ENCODE results near the gene IGF2BP1. TPM values are rescaled to one million over a fixed set of nuclear protein-coding genes. Genes with fewer than 3 reads are reported as not detected.

IGF2BP1 gene
- total RNA-seq, 1 experiment from 2014 or later: 434 TPM

- Histone ChIP-seq H2BK15ac (ENCODE audit: low read depth, low read length) (no peak overlapping the region), H4K8ac (replicated peaks; ENCODE audit: insufficient read length, low read depth, low read length) (no peak overlapping the region), H2AFZ (ENCODE audit: low read length) (no peak overlapping the region), H3K4me1 (ENCODE audit: insufficient read depth, low read length) (0 out of 2 replicates have a peak, but pooled peaks cover 2% of the 10 kb centered on the region), H3K9ac (ENCODE audit: extremely low read depth, insufficient read length, low read length) (no peak overlapping the region), H3K23me2 (ENCODE audit: insufficient read length, low read depth, low read length, poor library complexity, severe bottlenecking) (peaks cover 16% of the 10 kb centered on the region), H3K14ac (ENCODE audit: insufficient read depth, low read length) (no peak overlapping the region), H3K27me3 (ENCODE audit: insufficient read depth, low read length) (no peaks in the 10 kb centered on the region), H2BK20ac (ENCODE audit: low read depth, low read length, poor library complexity, severe bottlenecking) (no peak overlapping the region), H3K4me2 (ENCODE audit: insufficient read depth, insufficient read length, low read length) (no peak overlapping the region), H4K5ac (ENCODE audit: insufficient read length, low read depth, low read length) (no peak overlapping the region), H2BK12ac (ENCODE audit: insufficient read length, low read depth, low read length) (no peak overlapping the region), H3K56ac (ENCODE audit: insufficient read length, low read depth, low read length) (no peak overlapping the region), H3K4ac (ENCODE audit: low read depth, low read length) (no peak overlapping the region), H4K91ac (ENCODE audit: insufficient read length, low read depth, low read length) (no peak overlapping the region), H3K79me2 (ENCODE audit: insufficient read depth, low read length) (peaks cover 13% of the 10 kb centered on the region; the same call in 1 of the 2 replicates), H3T11ph (ENCODE audit: low read length) (no peak overlapping the region), H3K23ac (ENCODE audit: insufficient read length, low read depth, low read length) (no peak overlapping the region), H3K9me3 (ENCODE audit: control insufficient read depth, low read depth, low read length) (no peaks in the 10 kb centered on the region), H3K27ac (ENCODE audit: insufficient read length, low read depth, low read length) (no peak overlapping the region), H2BK120ac (ENCODE audit: low read depth, low read length, poor library complexity, severe bottlenecking) (no peak overlapping the region), H4K20me1 (ENCODE audit: control insufficient read depth, insufficient read depth, insufficient read length) (no peaks in the 10 kb centered on the region), H2BK5ac (ENCODE audit: insufficient read length, low read length) (no peak overlapping the region), H3K79me1 (ENCODE audit: insufficient read depth, low read depth, low read length, poor library complexity, severe bottlenecking) (no peaks in the 10 kb centered on the region), H3K18ac (ENCODE audit: insufficient read length, low read depth, low read length) (no peak overlapping the region), H2AK5ac (ENCODE audit: insufficient read length, low read length) (no peak overlapping the region)
- DNase-seq: peak; percentile 10
- H3K27me3 Mint-ChIP-seq (ENCODE audit: low read depth): no peaks in the 10 kb centered on the region; the same call in 1 of the 2 replicates
- peak overlapping the region; percentile 13 to 74; a peak in 4 of 5 replicates for H3K4me3 Mint-ChIP-seq
- TF ChIP-seq CTCF (conservative IDR thresholded peaks at IDR 0.05): no peak
- H3K36me3 Mint-ChIP-seq (ENCODE audit: insufficient read depth in 1 of 3, low read depth in 3 of 3): peaks cover 5 to 9% (median 7%) of the 10 kb centered on the region in 3 experiments
- peak overlapping the region; percentile 55 to 91 (median 91); a peak in 5 of 7 replicates for H3K27ac Mint-ChIP-seq
- peaks cover 37 to 51% of the 10 kb centered on the region in 2 experiments for H3K4me1 Mint-ChIP-seq
- peaks cover 4% of the 10 kb centered on the region in 2 experiments; a peak in 3 of 5 replicates for H3K9me3 Mint-ChIP-seq
Observed at GRCh38 chr17:48993951-48994350, 3.2 kb upstream of the IGF2BP1 start.

All from H9 (cell line).